DMS 273 treated with DMSO at 0.1 percent for 48 hours (cell line): Measurements from ENCODE around the gene NOS1AP.

Experiments
- DNase-seq: peaks from one replicate; lab custom pipeline; 2025; lab: John Stamatoyannopoulos, UW

NOS1AP gene

DNA sequence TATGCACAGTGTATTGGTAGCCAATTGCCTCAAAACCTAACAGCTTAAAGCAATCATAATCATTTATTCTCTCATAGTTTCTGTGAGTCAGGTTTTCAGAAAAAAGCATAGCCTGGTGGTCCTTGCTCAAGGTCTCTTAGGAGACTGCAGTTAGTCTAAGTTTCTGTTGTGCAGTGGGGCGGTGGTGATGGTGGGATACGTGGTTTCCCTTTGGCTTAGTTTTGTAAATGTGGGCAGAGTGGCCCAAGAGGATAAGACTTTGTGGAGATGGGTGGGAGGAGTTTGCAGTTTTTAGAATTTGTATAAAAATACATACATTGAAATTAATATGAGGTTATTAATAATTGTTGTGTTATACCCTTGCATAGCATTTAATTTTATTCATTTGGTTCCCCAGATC, 68.6 kb downstream of the NOS1AP start:
- DNase-seq, result no peak

GRCh38 chr1:162138599-162139181, 69.2 kb downstream of the NOS1AP start:
- DNase-seq, result no peak

DNA sequence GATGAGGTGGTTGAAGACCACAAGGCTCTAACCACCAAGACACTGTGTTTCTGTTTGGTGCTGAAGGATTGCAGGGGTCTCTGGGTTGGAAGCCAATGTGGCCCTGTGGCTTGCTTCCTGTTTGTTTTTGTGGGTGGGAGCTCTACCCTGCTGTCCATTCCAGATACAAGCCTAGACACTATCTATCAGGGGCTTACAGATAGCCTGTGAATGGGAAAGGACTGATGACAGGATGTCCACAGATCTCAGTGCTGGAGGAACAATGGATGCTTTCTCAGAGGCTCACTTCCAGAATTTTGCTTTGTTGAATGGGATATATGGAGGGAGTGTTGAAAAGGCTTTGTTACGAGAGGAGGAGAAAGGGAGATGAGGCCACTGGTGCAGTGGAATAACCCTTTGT, 69.7 kb downstream of the NOS1AP start:
- no peak for DNase-seq

DNA sequence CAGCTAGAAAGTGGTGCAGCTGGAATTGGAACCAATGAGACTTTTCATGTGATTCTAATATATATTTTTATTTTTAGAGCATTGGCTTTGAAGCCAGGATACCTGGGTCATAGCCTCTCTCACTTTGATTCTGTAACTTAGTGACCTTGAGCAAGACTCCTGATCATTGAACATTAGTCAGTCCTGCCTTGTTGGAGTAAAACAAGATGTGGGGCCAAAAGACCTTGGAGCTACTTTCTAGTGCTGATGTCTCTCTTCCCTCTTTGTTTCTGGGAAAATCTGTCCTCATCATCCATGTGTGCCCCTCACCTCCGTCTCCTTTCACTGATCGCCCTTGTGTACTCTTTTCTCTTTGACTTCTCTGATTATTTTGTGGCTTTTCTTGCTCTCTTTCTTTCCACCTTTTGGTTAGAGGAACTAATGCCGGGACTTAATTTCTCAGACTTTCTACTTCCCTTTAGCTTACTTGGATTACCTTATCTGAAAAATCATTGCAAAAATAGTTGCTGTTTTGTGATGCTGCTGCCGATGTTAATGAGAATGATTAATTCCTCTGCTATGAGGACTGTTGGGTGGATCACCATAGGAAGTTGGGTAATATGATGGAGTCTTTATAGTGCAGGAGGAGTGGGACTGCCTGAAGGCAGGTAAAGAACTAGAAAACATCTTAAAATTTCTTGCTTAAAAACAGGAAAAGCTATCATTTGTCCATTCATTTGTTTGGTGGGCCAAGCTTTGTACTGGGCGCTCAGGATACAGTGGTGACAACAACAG, 72.0 kb downstream of the NOS1AP start:
- no peak for DNase-seq

DNA sequence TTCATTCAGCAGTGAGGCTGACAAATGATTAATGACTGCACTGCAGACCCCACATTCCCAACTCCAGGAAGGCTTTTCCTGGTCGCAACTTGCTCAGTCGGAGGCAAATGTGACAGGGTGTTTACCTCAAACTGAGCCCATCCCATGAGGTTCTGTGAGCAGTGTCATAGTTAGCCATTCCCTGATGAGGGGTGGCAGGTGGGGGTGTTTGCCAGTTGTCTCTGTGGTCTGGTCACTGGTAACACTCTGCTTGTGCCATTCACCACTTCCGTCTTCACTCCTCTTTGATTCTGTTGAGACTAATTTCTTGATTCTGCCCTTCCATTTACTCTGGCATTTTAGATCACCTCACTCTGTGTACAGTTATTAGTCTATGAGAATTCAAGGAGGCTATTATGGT, 73.5 kb downstream of the NOS1AP start:
- DNase-seq, result no peak

DNA sequence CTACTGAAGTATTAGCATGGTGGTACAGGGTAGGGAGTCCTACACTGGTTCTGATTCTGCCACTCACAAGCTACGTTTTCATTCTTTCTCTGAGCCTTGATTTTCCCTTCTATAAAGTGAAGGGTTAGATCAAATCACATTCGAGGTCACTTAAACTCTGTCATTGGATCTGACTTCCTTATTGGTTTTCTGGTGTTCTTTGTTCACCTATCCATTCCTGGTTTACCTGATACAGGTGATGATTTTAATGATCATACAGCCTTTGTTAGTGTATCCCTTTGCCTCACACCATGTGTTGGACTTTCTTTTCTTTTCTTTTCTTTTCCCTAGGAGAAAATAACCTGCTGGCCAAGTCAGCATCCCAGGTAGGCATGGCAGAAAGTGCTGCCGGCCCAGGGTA, 74.8 kb downstream of the NOS1AP start:
- DNase-seq, result no peak

DNA sequence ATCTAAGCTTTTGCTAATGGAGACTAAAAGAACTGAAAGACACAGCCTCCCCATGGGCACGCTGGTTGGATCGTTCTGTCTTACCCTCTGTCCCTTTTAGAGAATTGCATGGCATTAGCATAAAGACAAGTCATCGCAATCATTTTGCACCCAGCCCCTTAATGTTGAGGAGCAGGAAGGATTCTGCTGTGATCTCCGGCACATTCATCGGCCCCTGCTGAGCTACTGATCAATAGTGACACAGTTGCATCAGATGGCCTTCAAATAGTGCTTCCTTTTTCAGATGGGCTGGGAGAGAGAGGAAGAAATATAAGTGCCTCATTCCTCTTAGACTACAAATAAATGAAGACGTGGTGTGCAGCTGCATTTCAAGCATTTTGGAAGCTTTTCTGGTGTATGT, 75.4 kb downstream of the NOS1AP start:
- DNase-seq, result no peak

- DNase-seq, result no peak
Observed at GRCh38 chr1:162145280-162145965, 75.9 kb downstream of the NOS1AP start.

DNA sequence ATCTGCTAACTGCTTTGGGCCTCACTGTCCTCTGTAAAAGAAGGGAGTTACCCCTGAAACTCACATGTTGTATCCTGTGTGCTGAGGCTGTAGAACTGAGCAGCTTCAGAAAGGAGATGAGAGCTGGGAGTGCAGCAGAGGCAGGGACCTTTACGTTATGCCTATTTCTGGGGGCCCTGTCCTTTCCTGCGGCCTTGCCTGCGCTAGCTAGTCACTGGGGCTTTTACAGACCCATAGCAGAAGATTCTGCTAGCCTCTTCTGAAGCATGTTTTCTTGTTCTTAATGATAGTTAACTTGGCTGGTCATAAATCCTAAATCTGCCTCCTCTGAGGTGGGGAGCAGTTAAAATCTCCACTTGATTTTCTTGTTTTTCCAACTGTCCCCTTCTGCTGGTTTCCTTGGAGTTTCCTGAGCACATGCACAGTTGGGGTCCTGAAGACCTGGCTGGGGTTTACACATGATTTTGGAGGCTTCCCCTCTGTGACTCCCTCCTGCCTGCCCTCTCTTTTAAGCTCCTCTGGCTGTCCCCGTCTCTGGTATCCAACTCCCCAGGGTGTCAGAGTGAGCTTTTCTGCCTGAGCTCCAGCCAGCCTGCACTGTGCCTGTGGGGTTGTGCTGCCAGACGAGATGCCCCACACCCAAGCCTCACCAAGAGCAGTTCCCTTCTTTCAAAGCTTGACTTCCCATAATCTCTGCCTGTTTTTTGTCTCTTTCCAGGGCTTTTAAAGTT, 76.6 kb downstream of the NOS1AP start:
- DNase-seq, result no peak

DNA sequence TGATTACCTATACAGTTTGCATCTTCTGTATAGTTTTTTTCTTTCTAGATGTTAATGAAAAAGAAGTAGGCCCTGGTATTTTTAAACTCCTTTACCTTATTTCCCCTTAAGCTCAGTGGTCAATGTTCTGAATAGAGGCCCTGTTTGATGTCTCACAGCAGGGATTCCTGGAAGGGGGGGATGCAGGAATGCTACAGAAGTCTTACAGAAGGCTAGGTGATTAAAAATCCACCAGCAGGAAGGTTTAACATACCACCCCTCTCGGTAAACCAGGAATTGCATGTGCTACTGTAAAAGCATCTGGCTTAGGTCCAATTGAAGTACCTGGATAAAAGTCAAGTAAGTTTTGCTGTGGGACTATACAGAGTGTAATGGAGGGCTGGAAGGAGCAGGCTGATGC, 78.3 kb downstream of the NOS1AP start:
- DNase-seq, result no peak

GRCh38 chr1:162150112-162150511, 80.6 kb downstream of the NOS1AP start:
- DNase-seq, result no peak

DNA sequence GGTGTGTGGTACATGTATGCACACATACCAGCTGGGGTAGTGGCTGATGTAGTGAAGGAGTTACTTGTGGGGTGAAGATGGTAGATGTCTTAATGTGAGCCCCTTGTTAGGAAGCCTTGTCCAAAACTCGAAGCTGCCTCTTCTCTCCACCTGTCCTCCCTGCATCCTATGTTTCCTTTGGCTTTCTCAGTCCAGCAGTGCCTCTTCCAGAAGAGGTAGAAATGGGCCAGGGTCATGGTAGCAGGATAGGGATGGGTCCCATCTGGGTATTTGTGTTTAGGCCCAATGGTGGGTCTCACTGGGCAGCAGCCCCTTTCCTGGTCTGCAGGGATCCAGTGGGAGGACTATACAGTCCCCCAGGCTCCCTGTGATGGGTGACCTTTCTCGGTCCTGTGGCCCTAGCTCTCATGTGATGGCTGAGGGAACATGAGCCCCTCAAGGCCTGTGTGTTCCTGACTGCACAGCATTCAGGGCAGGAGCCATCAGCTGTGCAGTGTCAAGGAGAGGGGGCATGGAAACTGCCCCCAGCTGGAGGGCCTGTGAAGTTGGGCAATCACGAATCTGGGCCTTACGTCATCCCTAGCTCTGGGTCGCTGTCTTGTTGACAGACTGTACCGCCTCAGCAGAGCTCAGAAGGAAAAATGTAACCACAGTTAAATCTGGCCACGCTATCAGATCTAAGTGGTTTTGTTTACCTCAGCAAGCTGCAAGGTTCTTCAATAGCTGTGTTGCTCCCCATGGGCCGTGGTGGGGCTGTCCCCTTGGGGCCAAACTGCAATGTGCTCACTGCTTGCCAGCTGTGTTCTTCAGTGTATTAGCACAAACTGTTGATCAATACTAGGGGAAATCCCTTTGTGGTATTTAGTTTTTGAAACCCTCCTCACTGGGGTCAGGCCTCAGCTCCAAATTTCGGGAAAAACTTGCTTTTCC, 82.7 kb downstream of the NOS1AP start:
- no peak for DNase-seq

DNA sequence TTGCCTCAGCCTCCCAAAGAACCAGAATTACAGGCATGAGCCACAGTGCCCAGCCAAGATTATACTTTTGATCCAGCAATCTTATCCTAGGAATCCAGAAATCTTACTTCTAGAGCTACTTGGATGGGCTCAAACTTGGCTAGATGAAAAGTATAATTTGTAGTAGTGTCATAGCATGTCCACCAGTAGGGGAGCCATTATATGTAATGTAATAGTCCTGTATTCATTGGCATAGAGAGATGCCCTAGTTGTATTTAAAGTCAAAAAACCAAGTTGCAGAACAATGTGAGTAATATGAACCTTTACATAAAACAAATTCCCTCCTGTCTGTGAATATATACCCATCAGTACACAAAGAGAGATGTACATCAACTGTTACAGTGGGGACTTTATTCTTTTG, 83.9 kb downstream of the NOS1AP start:
- DNase-seq, result no peak

DNA sequence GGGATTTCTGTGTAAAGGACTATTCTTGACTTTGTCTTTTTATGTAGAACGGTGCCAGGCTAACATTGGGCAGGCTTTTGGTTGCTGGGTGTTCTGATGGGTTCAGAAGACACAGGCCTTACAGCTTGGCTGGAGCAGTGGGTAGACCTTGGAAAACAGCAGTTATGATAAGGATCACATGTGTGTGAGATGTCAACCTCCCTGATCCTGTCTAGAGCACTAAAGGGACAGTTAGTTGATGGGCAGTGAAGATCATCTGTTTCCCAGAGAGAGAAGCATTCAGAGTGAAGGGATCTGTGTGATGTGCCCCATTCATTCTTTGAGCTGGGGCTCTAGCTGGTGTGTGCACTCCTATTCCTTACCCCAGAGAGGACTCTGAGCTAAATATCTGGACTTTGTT, 88.0 kb downstream of the NOS1AP start:
- no peak for DNase-seq

DNA sequence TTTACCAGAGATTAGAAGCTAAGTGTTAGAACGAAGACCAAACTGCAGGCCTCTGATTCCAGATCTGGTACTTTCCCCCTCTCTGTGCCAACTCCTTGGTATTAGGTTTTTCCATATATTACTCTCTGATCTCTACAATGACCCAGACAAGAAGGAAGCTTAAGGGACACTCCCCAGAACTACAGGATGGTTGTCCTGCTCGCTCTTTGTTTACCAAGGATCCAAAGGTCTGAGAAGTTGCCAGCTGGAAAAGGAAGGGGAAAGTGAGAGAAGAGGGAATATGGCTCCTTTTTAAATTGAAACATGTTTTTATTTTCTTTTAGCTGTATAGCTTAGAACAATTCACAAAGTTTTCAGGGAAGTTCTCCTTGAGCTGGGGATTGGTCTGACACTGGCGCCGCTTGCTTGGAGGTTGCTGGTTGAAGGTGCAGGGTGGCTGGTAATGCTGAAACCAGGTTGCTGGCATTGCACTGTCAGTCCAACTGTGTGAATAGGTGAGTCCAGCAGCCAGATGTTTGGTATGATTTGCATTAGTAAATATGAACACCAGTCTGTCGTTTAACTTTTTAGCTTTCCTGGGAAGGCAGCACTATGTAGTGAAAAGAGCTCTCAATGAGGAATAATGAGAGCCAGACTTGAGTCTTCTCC, 89.3 kb downstream of the NOS1AP start:
- DNase-seq, result no peak

DNA sequence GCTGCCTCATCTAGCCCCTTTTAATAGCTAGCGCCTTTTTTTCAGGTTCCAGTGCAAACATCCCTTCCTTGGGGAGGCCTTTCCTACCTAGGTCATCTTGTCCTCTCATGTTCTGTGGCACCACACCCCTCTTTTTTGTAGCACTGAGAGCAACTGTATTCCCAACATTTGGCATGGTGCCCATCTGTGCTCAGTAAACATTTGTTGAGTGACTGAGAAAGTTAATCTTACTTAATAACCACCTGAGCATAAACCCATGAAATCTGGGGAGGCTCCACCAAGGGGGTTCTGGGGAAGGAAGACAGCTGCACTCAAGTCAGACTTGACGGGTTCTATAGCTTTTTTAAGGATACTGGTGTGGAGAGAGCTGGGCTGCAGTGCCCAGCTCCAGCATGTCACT, 90.0 kb downstream of the NOS1AP start:
- no peak for DNase-seq

- no peak for DNase-seq
Observed at GRCh38 chr1:162161916-162162550, 92.5 kb downstream of the NOS1AP start.

- no peak for DNase-seq
Observed at GRCh38 chr1:162165528-162165927, 96.0 kb downstream of the NOS1AP start.

GRCh38 chr1:162166917-162167615, 97.6 kb downstream of the NOS1AP start:
- no peak for DNase-seq

DNA sequence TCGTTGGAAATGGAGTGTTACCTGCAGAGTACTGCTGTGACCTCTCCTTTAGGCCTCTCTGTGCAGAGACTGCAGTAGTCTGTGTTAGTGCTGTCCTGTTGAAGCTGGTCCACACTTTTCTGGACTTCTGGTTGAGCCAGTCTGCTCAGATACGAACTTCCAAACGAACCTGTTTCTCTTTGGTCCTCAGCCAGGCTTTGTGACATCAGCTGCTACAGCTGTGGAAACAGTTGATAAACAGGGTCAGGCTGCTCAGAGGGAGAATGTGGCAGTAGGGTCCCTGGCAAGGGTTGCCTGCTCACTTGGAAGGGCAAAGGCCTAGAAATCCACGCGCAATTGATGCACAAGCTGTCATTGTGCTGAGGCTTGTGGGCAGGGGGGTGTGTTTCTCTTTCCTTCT, 98.8 kb downstream of the NOS1AP start:
- no peak for DNase-seq
